ENCODE measurements around the gene SLC25A22. TPM values are rescaled to one million over a fixed set of nuclear protein-coding genes. Genes with fewer than 3 reads are reported as not detected.

SLC25A22 gene
- total RNA-seq, 4 donors from 2014 or later: 5.2 to 14.5 (median 6.9) TPM

- no peak overlapping the region for H3K4me3 ChIP-seq
- peaks cover 31% of the 10 kb centered on the region for H3K27me3 ChIP-seq
- no peak for TF ChIP-seq EP300 (IDR thresholded peaks at IDR 0.05)
- TF ChIP-seq CTCF (IDR thresholded peaks at IDR 0.05): no peak
- no peak for TF ChIP-seq POLR2AphosphoS5 (IDR thresholded peaks at IDR 0.05)
- no peak for TF ChIP-seq POLR2A (IDR thresholded peaks at IDR 0.05)
- WGBS, 2 donors (ENCODE audit: low coverage in 1 of 2): no CpG with 5 or more reads among the region's 7 CpGs
- no peak for ATAC-seq
- no peak overlapping the region for H3K27ac ChIP-seq
- H3K36me3 ChIP-seq: peaks cover 0 to 35% of the 10 kb centered on the region in 2 donors
- H3K9me3 ChIP-seq: no peaks in the 10 kb centered on the region
- peaks cover 0 to 72% (median 26%) of the 10 kb centered on the region in 3 donors for H3K4me1 ChIP-seq
Measured at GRCh38 chr11:793556-793955, 4.5 kb downstream of the SLC25A22 start.

- 60 to 80% methylated on average over 1 of the region's 13 CpGs for WGBS, 2 donors (ENCODE audit: low coverage in 1 of 2)
- peaks cover 0 to 65% (median 26%) of the 10 kb centered on the region in 3 donors for H3K4me1 ChIP-seq
- no peak overlapping the region for H3K4me3 ChIP-seq
- H3K27me3 ChIP-seq: peaks cover 38% of the 10 kb centered on the region
- no peak overlapping the region for H3K27ac ChIP-seq
- H3K36me3 ChIP-seq: peaks cover 0 to 35% of the 10 kb centered on the region in 2 donors
- no peaks in the 10 kb centered on the region for H3K9me3 ChIP-seq
- no peak for ATAC-seq
- TF ChIP-seq EP300 (IDR thresholded peaks at IDR 0.05) (no peak), POLR2A (IDR thresholded peaks at IDR 0.05) (no peak), CTCF (IDR thresholded peaks at IDR 0.05) (no peak), POLR2AphosphoS5 (IDR thresholded peaks at IDR 0.05) (no peak)
Measured at GRCh38 chr11:792873-793272, 5.2 kb downstream of the SLC25A22 start.

DNA sequence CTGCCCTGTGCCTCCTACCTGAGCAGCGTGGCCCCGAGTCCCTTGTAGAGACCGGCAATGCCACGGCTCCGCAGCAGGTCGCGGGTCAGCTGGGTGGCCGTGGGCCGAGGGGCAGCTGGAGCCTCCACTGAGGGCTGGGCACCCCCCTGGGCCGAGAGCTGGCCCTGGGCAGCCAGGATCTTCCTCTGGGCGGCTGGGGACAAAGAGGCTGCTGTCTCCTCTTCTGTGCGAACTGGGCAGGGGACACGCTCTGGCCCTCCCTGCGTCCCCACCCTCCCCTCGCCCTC is 5.6 kb downstream of the SLC25A22 start:
- peaks cover 0 to 61% (median 26%) of the 10 kb centered on the region in 3 donors for H3K4me1 ChIP-seq
- TF ChIP-seq EP300 (IDR thresholded peaks at IDR 0.05) (no peak), POLR2AphosphoS5 (IDR thresholded peaks at IDR 0.05) (no peak), CTCF (IDR thresholded peaks at IDR 0.05) (no peak), POLR2A (IDR thresholded peaks at IDR 0.05) (no peak)

DNA sequence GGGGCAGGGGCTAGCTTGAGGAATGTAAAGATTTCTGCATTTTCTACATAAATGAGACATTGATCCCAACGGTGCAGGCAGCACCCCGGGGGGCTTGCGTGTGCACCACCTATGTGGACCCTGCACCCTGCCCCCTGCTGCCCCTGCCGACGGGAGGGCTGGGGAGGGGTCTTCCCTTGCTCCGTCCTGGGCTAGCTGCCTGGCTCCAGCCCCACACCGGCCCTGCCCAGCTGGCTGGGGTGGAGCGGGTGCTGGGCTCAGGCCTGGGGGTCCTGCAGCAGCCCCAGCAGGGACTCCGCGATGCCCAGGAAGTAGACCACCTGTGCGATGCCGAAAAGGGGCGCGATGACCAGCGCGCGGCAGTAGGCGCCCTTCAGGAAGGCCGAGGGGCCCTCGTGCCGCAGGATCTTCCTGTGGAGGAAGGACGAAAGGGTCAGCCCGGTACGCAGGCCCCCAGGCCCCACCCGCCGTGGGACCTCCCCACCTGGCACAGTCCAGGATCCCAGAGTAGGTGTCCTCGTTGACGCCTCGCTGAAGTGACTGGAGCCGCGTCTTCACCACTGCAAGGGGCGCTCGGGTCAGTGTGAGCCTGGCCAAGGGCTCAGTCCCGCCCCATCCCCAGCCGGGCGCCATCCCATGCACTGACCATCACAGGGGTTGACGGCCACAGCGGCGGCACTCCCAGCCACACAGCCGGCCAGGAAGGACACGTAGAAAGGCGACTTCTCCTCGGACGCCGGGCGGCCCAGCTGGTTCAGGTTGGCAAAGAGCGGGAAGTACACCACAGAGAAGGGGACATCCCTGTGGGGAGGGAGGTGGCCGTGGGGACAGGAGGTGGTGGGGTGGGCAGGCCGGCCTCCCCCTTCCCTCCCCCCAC is 6.2 kb downstream of the SLC25A22 start:
- H3K9me3 ChIP-seq: no peaks in the 10 kb centered on the region
- no peak overlapping the region for H3K27ac ChIP-seq
- peaks cover 42% of the 10 kb centered on the region for H3K27me3 ChIP-seq
- H3K4me3 ChIP-seq: no peak overlapping the region
- peaks cover 0 to 35% of the 10 kb centered on the region in 2 donors for H3K36me3 ChIP-seq
- no CpG with 5 or more reads among the region's 49 CpGs for WGBS, 2 donors (ENCODE audit: low coverage in 1 of 2)
- TF ChIP-seq POLR2A (IDR thresholded peaks at IDR 0.05): no peak
- no peak for TF ChIP-seq CTCF (IDR thresholded peaks at IDR 0.05)
- no peak for TF ChIP-seq EP300 (IDR thresholded peaks at IDR 0.05)
- no peak for TF ChIP-seq POLR2AphosphoS5 (IDR thresholded peaks at IDR 0.05)
- no peak for ATAC-seq
- H3K4me1 ChIP-seq: peaks cover 0 to 55% (median 23%) of the 10 kb centered on the region in 3 donors

More for the DNA sequence above, 5.6 kb downstream of the SLC25A22 start:
- ATAC-seq: no peak
- Histone ChIP-seq H3K36me3 (peaks cover 0 to 35% of the 10 kb centered on the region in 2 donors), H3K27ac (no peak overlapping the region), H3K27me3 (peaks cover 41% of the 10 kb centered on the region), H3K4me3 (no peak overlapping the region), H3K9me3 (no peaks in the 10 kb centered on the region)
- 100% methylated on average over 1 of the region's 15 CpGs; no CpG with 5 or more reads in 1 of the 2 donors for WGBS, 2 donors (ENCODE audit: low coverage in 1 of 2)
